MCF 10A (cell line): ENCODE results near the gene PCNX3. TPM values are rescaled to one million over a fixed set of nuclear protein-coding genes. Genes with fewer than 3 reads are reported as not detected.

Experiments used
- BruUV-seq: library from RNA; stranded (reverse); fragments of 400-500 nt; replicated peaks from 2 replicates; lab custom pipeline; 2021; lab: Mats Ljungman, UMichigan
- CTCF ChIA-PET: fragments of 300-600 bp; sonication (Branson Sonifier 250); formaldehyde crosslinking; extraction: SDS; loops from one replicate; lab custom pipeline; 2021; ENCODE audit warnings: antibody characterized with exemption, inconsistent platforms; lab: Yijun Ruan, JAX
- POLR2A ChIA-PET: fragments of 300-600, 350-650 bp; sonication (Branson Sonifier 250); formaldehyde crosslinking; extraction: SDS; loops from one replicate; lab custom pipeline; 2020; ENCODE audit warnings: antibody characterized with exemption, inconsistent platforms; lab: Yijun Ruan, JAX
- DNase-seq: peaks from one replicate; pipeline ENCODE4 v3.0.0-alpha.2; 2018; ENCODE audit not compliant: unreplicated experiment
- H3K27ac Mint-ChIP-seq: one replicate; pipeline ENCODE4 v1.8.0; 2022; ENCODE audit warnings: mild to moderate bottlenecking, low read depth, mixed read lengths; ENCODE audit not compliant: unreplicated experiment
- H3K27me3 Mint-ChIP-seq: one replicate; pipeline ENCODE4 v1.8.0; 2022; ENCODE audit warnings: mixed read lengths; ENCODE audit not compliant: insufficient read depth, unreplicated experiment
- H3K36me3 Mint-ChIP-seq: one replicate; pipeline ENCODE4 v1.8.0; 2022; ENCODE audit warnings: mild to moderate bottlenecking, moderate library complexity, mixed read lengths; ENCODE audit not compliant: insufficient read depth, unreplicated experiment
- H3K4me1 Mint-ChIP-seq: one replicate; pipeline ENCODE4 v1.8.0; 2022; ENCODE audit warnings: mixed read lengths; ENCODE audit not compliant: insufficient read depth, unreplicated experiment
- H3K4me3 Mint-ChIP-seq: one replicate; pipeline ENCODE4 v1.8.0; 2022; ENCODE audit warnings: mild to moderate bottlenecking, moderate library complexity, mixed read lengths; ENCODE audit not compliant: unreplicated experiment
- H3K9me3 Mint-ChIP-seq: one replicate; pipeline ENCODE4 v1.8.0; 2022; ENCODE audit warnings: mixed read lengths; ENCODE audit not compliant: unreplicated experiment
- CTCF ChIP-seq: fragments of 200-600 bp; IDR thresholded peaks from one replicate; pipeline ENCODE4 v1.8.0; 2022; ENCODE audit warnings: antibody characterized with exemption, mild to moderate bottlenecking; ENCODE audit not compliant: unreplicated experiment
- intact Hi-C: fragments of 100-400 bp; cut with micrococcal nuclease; formaldehyde crosslinking; loops from 2 replicates; pipeline ENCODE4 v1.14.1; 2022
- total RNA-seq: library from RNA; stranded (reverse); gene quantifications from 2 replicates; pipeline ENCODE4 v1.2.3, GENCODE V29; 2022

The PCNX3 gene
- total RNA-seq, 1 experiment from 2014 or later, result 40.9 TPM

- TF ChIP-seq CTCF, result no peak
- Mint-ChIP-seq H3K4me3 (no peak overlapping the region), H3K27ac (no peak overlapping the region), H3K36me3 (peaks cover 45% of the 10 kb centered on the region), H3K27me3 (no peaks in the 10 kb centered on the region), H3K9me3 (no peaks in the 10 kb centered on the region), H3K4me1 (peaks cover 5% of the 10 kb centered on the region)
- no peak for DNase-seq
- POLR2A ChIA-PET, result interaction anchor here (1.0 kb wide), 1 partner anchor 12 kb away, joined by 3 read pairs; no protein-coding TSS in a partner anchor
- intact Hi-C loops, result no loop called here
- CTCF ChIA-PET, result no interaction called here
- BruUV-seq, result no TSS peak
These were observed 5.9 kb downstream of the PCNX3 start for GRCh38 chr11:65621460-65621859.

GRCh38 chr11:65622011-65622410 is 6.4 kb downstream of the PCNX3 start:
- Mint-ChIP-seq H3K9me3 (no peaks in the 10 kb centered on the region), H3K27ac (no peak overlapping the region), H3K27me3 (no peaks in the 10 kb centered on the region), H3K36me3 (peaks cover 40% of the 10 kb centered on the region), H3K4me3 (no peak overlapping the region), H3K4me1 (no peaks in the 10 kb centered on the region)
- ChIA-PET CTCF (no interaction called here), POLR2A (interaction anchor here (1.0 to 1.6 kb wide), 2 partner anchors 11 to 41 kb away, joined by 3 to 7 read pairs; partner anchors contain the start of gene RELA)
- no TSS peak for BruUV-seq
- DNase-seq, result no peak
- intact Hi-C loops, result no loop called here
- TF ChIP-seq CTCF, result no peak

GRCh38 chr11:65623177-65623576 is 7.6 kb downstream of the PCNX3 start:
- Mint-ChIP-seq H3K36me3 (peaks cover 40% of the 10 kb centered on the region), H3K4me3 (no peak overlapping the region), H3K4me1 (no peaks in the 10 kb centered on the region), H3K27me3 (no peaks in the 10 kb centered on the region), H3K27ac (no peak overlapping the region), H3K9me3 (no peaks in the 10 kb centered on the region)
- DNase-seq, result no peak
- intact Hi-C loops, result no loop called here
- no peak for TF ChIP-seq CTCF
- POLR2A ChIA-PET, result interaction anchor here (0.6 to 1.6 kb wide), 5 partner anchors 10 to 349 kb away, joined by 3 to 7 read pairs (median 3); partner anchors contain the start of genes RELA and SIPA1
- BruUV-seq, result no TSS peak
- CTCF ChIA-PET, result interaction anchor here (0.6 to 1.2 kb wide), 3 partner anchors 20 to 28 kb away, joined by 3 read pairs; no protein-coding TSS in a partner anchor

GRCh38 chr11:65623852-65624616 is 8.5 kb downstream of the PCNX3 start:
- no TSS peak for BruUV-seq
- ChIA-PET CTCF (interaction anchor here (0.7 to 1.2 kb wide), 2 partner anchors 27 to 272 kb away, joined by 3 read pairs; no protein-coding TSS in a partner anchor), POLR2A (interaction anchor here (1.5 to 1.6 kb wide), 3 partner anchors 9 to 39 kb away, joined by 3 to 7 read pairs (median 6); partner anchors contain the start of genes RELA and SIPA1)
- no peak overlapping the region for H3K27ac Mint-ChIP-seq
- H3K4me1 Mint-ChIP-seq, result no peaks in the 10 kb centered on the region
- H3K9me3 Mint-ChIP-seq, result no peaks in the 10 kb centered on the region
- intact Hi-C loops, result no loop called here
- no peak for DNase-seq
- no peaks in the 10 kb centered on the region for H3K27me3 Mint-ChIP-seq
- peaks cover 40% of the 10 kb centered on the region for H3K36me3 Mint-ChIP-seq
- TF ChIP-seq CTCF, result no peak
- H3K4me3 Mint-ChIP-seq, result no peak overlapping the region
